ENCODE results near the gene COA5. TPM values are rescaled to one million over a fixed set of nuclear protein-coding genes. Genes with fewer than 3 reads are reported as not detected.

COA5 gene
- total and polyA plus RNA-seq, 2 experiments from 2014 or later: 64.0 to 88.8 TPM

DNA sequence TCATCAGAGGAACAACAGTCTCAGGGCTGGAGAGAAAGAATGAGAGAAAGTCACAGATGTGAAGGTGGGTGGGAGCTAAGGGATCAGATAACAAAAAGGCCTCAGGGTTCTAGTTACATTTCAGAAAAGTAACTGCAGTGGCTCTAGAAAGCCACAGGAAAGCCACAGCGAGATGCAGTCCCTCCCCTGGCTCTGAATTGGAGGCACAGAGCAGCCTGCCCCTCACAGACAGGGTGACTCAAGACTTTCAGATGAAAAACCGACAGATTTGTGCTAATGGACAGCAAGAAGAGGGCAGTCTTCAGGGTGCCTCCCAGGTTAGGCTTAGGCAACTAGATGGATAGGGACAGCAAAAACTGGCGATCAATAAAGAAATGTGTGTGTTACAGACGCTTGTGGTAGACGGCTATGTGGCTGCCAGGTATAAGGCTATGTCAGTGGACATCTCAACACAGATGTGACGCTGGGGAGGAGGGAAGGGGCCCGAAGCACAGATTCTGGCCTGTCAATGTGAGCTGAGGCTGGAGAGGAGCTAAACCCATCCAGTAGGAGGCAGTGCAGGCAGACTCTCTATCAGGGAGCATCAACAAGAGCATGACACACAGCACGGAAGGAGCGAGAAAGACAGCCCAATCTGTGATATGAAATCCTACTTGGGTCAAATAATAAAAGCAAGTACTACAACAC lies 26.2 kb upstream of the COA5 start:
- TF ChIP-seq, protein P1, sequence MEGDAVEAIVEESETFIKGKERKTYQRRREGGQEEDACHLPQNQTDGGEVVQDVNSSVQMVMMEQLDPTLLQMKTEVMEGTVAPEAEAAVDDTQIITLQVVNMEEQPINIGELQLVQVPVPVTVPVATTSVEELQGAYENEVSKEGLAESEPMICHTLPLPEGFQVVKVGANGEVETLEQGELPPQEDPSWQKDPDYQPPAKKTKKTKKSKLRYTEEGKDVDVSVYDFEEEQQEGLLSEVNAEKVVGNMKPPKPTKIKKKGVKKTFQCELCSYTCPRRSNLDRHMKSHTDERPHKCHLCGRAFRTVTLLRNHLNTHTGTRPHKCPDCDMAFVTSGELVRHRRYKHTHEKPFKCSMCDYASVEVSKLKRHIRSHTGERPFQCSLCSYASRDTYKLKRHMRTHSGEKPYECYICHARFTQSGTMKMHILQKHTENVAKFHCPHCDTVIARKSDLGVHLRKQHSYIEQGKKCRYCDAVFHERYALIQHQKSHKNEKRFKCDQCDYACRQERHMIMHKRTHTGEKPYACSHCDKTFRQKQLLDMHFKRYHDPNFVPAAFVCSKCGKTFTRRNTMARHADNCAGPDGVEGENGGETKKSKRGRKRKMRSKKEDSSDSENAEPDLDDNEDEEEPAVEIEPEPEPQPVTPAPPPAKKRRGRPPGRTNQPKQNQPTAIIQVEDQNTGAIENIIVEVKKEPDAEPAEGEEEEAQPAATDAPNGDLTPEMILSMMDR (IDR thresholded peaks at IDR 0.05; ENCODE audit: low read depth, low read length): peak; percentile 32
- H3K27ac ChIP-seq: no peak overlapping the region
- no peaks in the 10 kb centered on the region for H3K4me1 ChIP-seq (ENCODE audit: low read depth)
- H3K4me3 ChIP-seq: no peak overlapping the region
- no peaks in the 10 kb centered on the region for H3K27me3 ChIP-seq
- DNase-seq (ENCODE audit: low read depth in 1 of 2, low spot score in 1 of 2): no peak
- H3K36me3 ChIP-seq: no peaks in the 10 kb centered on the region
- no peaks in the 10 kb centered on the region for H3K9me3 ChIP-seq (ENCODE audit: low read depth)

DNA sequence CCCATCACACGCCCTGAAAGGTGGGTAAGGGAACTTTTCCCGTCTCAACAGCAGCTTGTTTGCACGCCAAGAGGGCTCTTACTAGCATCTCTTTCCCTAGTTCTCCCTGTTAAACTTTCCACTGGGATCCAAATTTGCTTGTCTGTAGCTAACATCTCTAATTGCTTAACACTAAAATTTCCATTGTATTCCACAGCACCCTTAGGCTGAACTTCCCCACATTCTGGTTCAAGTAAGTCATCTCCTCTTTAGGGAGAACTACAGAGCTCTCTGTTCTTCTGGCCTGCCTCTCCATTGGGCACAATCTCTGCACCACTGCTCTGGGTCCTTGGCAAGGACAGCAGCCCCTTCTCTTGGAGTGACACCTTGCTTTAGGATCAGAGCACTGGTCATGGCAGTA lies 24.0 kb upstream of the COA5 start:
- H3K27me3 ChIP-seq: no peaks in the 10 kb centered on the region
- no peak for DNase-seq (ENCODE audit: low read depth in 1 of 2, low spot score in 1 of 2)
- H3K27ac ChIP-seq: no peak overlapping the region
- H3K36me3 ChIP-seq: no peaks in the 10 kb centered on the region
- no peak overlapping the region for H3K4me3 ChIP-seq
- no peaks in the 10 kb centered on the region for H3K9me3 ChIP-seq (ENCODE audit: low read depth)
- TF ChIP-seq, protein P1 (IDR thresholded peaks at IDR 0.05; ENCODE audit: low read depth, low read length): no peak
- no peaks in the 10 kb centered on the region for H3K4me1 ChIP-seq (ENCODE audit: low read depth)

DNA sequence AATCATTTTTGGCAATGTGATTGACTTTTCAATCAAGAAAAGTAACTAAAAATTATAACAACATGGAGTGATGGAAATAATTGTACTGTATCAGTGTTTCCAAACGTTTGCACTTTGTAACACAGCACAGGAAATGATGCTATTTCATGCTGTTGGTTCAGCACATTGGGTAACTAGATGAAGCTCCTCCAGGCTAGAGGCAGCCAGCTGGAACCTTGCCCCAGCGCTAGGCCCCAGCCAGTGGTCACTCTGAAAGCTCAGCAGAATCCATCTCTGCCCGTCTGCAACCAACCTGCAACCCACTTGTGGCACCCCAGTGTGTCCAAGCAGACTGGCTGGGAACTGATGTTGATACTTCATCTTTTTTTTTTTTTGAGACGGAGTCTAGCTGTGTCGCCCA lies 15.3 kb upstream of the COA5 start:
- Histone ChIP-seq H3K27ac (no peak overlapping the region), H3K4me3 (no peak overlapping the region), H3K4me1 (ENCODE audit: low read depth) (no peaks in the 10 kb centered on the region), H3K27me3 (no peaks in the 10 kb centered on the region), H3K9me3 (ENCODE audit: low read depth) (no peaks in the 10 kb centered on the region), H3K36me3 (no peaks in the 10 kb centered on the region)
- TF ChIP-seq, protein P1 (IDR thresholded peaks at IDR 0.05; ENCODE audit: low read depth, low read length): no peak
- DNase-seq (ENCODE audit: low read depth in 1 of 2, low spot score in 1 of 2): peak in 1 of 2 donors; percentile 79

DNA sequence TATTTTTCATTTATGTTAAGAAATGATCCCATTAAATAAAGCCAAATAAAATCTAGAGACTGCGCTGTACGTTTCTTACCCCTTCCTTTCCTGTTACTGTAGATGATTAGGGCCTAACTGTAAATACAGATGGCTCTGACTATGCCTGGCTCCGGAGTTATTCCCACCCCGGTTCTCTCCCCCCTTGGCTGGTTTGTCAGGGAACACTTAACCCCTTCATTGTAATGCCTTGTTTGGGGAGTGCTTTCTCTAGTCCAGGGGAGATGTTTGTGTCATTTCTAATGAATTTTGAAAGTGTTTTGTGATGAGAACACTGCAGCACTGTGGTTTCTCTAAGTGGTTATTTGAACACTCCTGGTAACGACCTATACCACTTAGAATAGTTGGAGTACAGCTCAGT lies 8.8 kb upstream of the COA5 start:
- TF ChIP-seq, protein P1 (IDR thresholded peaks at IDR 0.05; ENCODE audit: low read depth, low read length): no peak
- H3K36me3 ChIP-seq: peaks cover 46% of the 10 kb centered on the region
- DNase-seq (ENCODE audit: low read depth in 1 of 2, low spot score in 1 of 2): no peak

DNA sequence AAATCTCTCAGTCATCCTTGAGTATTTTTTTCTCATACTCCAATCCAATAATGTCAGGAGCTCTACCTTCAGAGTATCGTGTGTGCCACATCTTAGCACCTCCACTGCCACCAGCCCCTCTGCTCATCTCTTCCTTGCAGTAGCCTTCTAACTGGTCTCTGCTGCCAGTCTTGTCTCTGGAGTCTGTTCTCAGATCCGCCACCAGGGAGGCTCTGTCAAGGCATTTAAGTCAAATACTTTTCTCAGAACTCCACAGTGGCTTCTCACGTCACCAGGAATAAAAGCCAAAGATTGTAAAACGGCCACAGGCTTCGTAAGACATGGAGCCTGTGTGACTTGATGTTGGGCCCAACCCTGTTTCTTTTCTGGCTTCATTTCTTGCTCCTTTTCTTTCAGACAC lies 7.2 kb upstream of the COA5 start:
- Histone ChIP-seq H3K4me3 (no peak overlapping the region), H3K27ac (no peak overlapping the region), H3K27me3 (no peaks in the 10 kb centered on the region), H3K4me1 (ENCODE audit: low read depth) (no peaks in the 10 kb centered on the region), H3K9me3 (ENCODE audit: low read depth) (no peaks in the 10 kb centered on the region), H3K36me3 (peaks cover 60% of the 10 kb centered on the region)
- no peak for DNase-seq (ENCODE audit: low read depth in 1 of 2, low spot score in 1 of 2)
- TF ChIP-seq, protein P1 (IDR thresholded peaks at IDR 0.05; ENCODE audit: low read depth, low read length): no peak

More for the DNA sequence above, 8.8 kb upstream of the COA5 start:
- Histone ChIP-seq H3K4me3 (no peak overlapping the region), H3K27ac (no peak overlapping the region), H3K9me3 (ENCODE audit: low read depth) (no peaks in the 10 kb centered on the region), H3K27me3 (no peaks in the 10 kb centered on the region), H3K4me1 (ENCODE audit: low read depth) (no peaks in the 10 kb centered on the region)

Measured in cardiac muscle cell (in vitro differentiated cells and primary cell).